Measurements from ENCODE around the gene GATA1.

Gene GATA1

DNA sequence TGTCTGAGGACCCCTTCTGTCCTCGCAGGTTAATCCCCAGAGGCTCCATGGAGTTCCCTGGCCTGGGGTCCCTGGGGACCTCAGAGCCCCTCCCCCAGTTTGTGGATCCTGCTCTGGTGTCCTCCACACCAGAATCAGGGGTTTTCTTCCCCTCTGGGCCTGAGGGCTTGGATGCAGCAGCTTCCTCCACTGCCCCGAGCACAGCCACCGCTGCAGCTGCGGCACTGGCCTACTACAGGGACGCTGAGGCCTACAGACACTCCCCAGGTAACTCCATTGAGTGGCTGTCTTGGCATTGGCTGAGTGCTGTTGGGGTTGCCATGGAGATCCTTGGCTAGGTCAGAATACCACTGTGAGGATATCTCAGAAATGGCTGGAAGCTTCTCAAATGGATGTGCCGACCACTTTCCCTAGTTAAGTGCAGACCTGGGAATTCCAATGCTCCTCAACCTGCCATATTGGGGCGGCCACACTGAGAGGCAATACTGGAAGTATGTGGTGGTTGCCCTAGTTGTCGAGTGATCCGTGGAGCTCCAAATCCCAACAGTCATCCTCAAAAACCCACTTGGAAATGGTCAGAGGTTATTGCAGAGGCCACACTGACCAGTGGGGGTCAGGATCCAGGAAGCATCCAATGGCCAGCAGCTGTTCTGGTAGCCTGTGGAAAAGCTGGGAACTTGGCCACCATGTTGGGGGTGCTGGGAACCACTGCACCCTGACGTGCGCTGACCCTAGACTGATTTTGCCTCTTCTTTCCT lies 4.9 kb downstream of the GATA1 start:
- no peak for TF ChIP-seq ZFP30 (CRISPR knock-in tag; IDR thresholded peaks at IDR 0.05)
- TF ChIP-seq ZNF70 (CRISPR knock-in tag; IDR thresholded peaks at IDR 0.05) = no peak
- no peak for TF ChIP-seq GLIS3 (CRISPR knock-in tag; IDR thresholded peaks at IDR 0.05)
- TF ChIP-seq ZFP3 (CRISPR knock-in tag; IDR thresholded peaks at IDR 0.05) = no peak
- TF ChIP-seq ISL1 (CRISPR knock-in tag; IDR thresholded peaks at IDR 0.05) = no peak
- TF ChIP-seq TOX (CRISPR knock-in tag; IDR thresholded peaks at IDR 0.05; ENCODE audit: borderline replicate concordance) = no peak
- TF ChIP-seq ESRRG (CRISPR knock-in tag; IDR thresholded peaks at IDR 0.05) = no peak
- TF ChIP-seq, protein P1, sequence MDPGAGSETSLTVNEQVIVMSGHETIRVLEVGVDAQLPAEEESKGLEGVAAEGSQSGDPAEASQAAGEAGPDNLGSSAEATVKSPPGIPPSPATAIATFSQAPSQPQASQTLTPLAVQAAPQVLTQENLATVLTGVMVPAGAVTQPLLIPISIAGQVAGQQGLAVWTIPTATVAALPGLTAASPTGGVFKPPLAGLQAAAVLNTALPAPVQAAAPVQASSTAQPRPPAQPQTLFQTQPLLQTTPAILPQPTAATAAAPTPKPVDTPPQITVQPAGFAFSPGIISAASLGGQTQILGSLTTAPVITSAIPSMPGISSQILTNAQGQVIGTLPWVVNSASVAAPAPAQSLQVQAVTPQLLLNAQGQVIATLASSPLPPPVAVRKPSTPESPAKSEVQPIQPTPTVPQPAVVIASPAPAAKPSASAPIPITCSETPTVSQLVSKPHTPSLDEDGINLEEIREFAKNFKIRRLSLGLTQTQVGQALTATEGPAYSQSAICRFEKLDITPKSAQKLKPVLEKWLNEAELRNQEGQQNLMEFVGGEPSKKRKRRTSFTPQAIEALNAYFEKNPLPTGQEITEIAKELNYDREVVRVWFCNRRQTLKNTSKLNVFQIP (CRISPR knock-in tag; IDR thresholded peaks at IDR 0.05; ENCODE audit: borderline replicate concordance, low read depth) = no peak
- no peak for TF ChIP-seq ZNF8 (CRISPR knock-in tag; IDR thresholded peaks at IDR 0.05)
- TF ChIP-seq, protein P2, sequence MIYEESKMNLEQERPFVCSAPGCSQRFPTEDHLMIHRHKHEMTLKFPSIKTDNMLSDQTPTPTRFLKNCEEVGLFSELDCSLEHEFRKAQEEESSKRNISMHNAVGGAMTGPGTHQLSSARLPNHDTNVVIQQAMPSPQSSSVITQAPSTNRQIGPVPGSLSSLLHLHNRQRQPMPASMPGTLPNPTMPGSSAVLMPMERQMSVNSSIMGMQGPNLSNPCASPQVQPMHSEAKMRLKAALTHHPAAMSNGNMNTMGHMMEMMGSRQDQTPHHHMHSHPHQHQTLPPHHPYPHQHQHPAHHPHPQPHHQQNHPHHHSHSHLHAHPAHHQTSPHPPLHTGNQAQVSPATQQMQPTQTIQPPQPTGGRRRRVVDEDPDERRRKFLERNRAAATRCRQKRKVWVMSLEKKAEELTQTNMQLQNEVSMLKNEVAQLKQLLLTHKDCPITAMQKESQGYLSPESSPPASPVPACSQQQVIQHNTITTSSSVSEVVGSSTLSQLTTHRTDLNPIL (CRISPR knock-in tag; IDR thresholded peaks at IDR 0.05; ENCODE audit: low read depth) = no peak
- no peak for TF ChIP-seq OSR1 (CRISPR knock-in tag; IDR thresholded peaks at IDR 0.05)
- TF ChIP-seq TCF4 (CRISPR knock-in tag; IDR thresholded peaks at IDR 0.05; ENCODE audit: borderline replicate concordance) = no peak
- TF ChIP-seq ARNTL (CRISPR knock-in tag; IDR thresholded peaks at IDR 0.05; ENCODE audit: borderline replicate concordance, low read depth) = no peak
- ATAC-seq = no peak

DNA sequence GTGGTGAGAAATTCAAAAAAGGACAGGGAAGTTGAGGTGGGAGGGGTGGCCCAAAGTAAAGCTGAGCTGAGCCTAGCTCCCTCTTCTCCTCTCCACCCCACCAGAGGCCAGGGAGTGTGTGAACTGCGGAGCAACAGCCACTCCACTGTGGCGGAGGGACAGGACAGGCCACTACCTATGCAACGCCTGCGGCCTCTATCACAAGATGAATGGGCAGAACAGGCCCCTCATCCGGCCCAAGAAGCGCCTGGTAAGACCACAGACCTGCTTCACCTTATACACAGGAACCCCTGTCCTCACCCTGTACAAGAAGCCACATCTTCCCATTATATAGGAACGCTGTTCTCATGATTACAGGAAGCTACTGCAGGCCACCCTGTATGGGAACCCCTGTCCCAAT lies 5.8 kb downstream of the GATA1 start:
- no peak for TF ChIP-seq ZNF8 (CRISPR knock-in tag; IDR thresholded peaks at IDR 0.05)
- TF ChIP-seq, protein P3, sequence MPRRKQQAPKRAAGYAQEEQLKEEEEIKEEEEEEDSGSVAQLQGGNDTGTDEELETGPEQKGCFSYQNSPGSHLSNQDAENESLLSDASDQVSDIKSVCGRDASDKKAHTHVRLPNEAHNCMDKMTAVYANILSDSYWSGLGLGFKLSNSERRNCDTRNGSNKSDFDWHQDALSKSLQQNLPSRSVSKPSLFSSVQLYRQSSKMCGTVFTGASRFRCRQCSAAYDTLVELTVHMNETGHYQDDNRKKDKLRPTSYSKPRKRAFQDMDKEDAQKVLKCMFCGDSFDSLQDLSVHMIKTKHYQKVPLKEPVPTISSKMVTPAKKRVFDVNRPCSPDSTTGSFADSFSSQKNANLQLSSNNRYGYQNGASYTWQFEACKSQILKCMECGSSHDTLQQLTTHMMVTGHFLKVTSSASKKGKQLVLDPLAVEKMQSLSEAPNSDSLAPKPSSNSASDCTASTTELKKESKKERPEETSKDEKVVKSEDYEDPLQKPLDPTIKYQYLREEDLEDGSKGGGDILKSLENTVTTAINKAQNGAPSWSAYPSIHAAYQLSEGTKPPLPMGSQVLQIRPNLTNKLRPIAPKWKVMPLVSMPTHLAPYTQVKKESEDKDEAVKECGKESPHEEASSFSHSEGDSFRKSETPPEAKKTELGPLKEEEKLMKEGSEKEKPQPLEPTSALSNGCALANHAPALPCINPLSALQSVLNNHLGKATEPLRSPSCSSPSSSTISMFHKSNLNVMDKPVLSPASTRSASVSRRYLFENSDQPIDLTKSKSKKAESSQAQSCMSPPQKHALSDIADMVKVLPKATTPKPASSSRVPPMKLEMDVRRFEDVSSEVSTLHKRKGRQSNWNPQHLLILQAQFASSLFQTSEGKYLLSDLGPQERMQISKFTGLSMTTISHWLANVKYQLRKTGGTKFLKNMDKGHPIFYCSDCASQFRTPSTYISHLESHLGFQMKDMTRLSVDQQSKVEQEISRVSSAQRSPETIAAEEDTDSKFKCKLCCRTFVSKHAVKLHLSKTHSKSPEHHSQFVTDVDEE (CRISPR knock-in tag; IDR thresholded peaks at IDR 0.05) = no peak
- TF ChIP-seq TOX (CRISPR knock-in tag; IDR thresholded peaks at IDR 0.05; ENCODE audit: borderline replicate concordance) = no peak
- TF ChIP-seq OSR1 (CRISPR knock-in tag; IDR thresholded peaks at IDR 0.05) = no peak
- TF ChIP-seq ARNTL (CRISPR knock-in tag; IDR thresholded peaks at IDR 0.05; ENCODE audit: borderline replicate concordance, low read depth) = no peak
- TF ChIP-seq, protein P1 (CRISPR knock-in tag; IDR thresholded peaks at IDR 0.05; ENCODE audit: borderline replicate concordance, low read depth) = no peak
- TF ChIP-seq ZFP3 (CRISPR knock-in tag; IDR thresholded peaks at IDR 0.05) = no peak
- no peak for TF ChIP-seq GLIS3 (CRISPR knock-in tag; IDR thresholded peaks at IDR 0.05)
- no peak for TF ChIP-seq RARB (CRISPR knock-in tag; IDR thresholded peaks at IDR 0.05)
- TF ChIP-seq ISL1 (CRISPR knock-in tag; IDR thresholded peaks at IDR 0.05) = no peak
- TF ChIP-seq, protein P4, sequence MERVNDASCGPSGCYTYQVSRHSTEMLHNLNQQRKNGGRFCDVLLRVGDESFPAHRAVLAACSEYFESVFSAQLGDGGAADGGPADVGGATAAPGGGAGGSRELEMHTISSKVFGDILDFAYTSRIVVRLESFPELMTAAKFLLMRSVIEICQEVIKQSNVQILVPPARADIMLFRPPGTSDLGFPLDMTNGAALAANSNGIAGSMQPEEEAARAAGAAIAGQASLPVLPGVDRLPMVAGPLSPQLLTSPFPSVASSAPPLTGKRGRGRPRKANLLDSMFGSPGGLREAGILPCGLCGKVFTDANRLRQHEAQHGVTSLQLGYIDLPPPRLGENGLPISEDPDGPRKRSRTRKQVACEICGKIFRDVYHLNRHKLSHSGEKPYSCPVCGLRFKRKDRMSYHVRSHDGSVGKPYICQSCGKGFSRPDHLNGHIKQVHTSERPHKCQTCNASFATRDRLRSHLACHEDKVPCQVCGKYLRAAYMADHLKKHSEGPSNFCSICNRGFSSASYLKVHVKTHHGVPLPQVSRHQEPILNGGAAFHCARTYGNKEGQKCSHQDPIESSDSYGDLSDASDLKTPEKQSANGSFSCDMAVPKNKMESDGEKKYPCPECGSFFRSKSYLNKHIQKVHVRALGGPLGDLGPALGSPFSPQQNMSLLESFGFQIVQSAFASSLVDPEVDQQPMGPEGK (CRISPR knock-in tag; IDR thresholded peaks at IDR 0.05; ENCODE audit: borderline replicate concordance) = no peak
- TF ChIP-seq SNAI2 (CRISPR knock-in tag; IDR thresholded peaks at IDR 0.05) = no peak
- no peak for TF ChIP-seq CSDC2 (CRISPR knock-in tag; IDR thresholded peaks at IDR 0.05)
- no peak for ATAC-seq

DNA sequence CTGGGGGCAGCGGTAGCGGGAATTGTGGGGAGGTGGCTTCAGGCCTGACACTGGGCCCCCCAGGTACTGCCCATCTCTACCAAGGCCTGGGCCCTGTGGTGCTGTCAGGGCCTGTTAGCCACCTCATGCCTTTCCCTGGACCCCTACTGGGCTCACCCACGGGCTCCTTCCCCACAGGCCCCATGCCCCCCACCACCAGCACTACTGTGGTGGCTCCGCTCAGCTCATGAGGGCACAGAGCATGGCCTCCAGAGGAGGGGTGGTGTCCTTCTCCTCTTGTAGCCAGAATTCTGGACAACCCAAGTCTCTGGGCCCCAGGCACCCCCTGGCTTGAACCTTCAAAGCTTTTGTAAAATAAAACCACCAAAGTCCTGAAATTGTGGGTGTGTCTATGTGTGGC lies 7.5 kb downstream of the GATA1 start:
- TF ChIP-seq SNAI2 (CRISPR knock-in tag; IDR thresholded peaks at IDR 0.05) = no peak
- TF ChIP-seq ZFP30 (CRISPR knock-in tag; IDR thresholded peaks at IDR 0.05) = no peak
- TF ChIP-seq ZNF70 (CRISPR knock-in tag; IDR thresholded peaks at IDR 0.05) = no peak
- TF ChIP-seq ZNF565 (CRISPR knock-in tag; conservative IDR thresholded peaks at IDR 0.05; ENCODE audit: low read depth) = no peak
- TF ChIP-seq, protein P1 (CRISPR knock-in tag; IDR thresholded peaks at IDR 0.05; ENCODE audit: borderline replicate concordance, low read depth) = no peak
- no peak for TF ChIP-seq ZC3H10 (CRISPR knock-in tag; IDR thresholded peaks at IDR 0.05)
- no peak for TF ChIP-seq PPARA (CRISPR knock-in tag; IDR thresholded peaks at IDR 0.05; ENCODE audit: borderline replicate concordance)
- no peak for TF ChIP-seq OSR1 (CRISPR knock-in tag; IDR thresholded peaks at IDR 0.05)
- no peak for TF ChIP-seq ESRRG (CRISPR knock-in tag; IDR thresholded peaks at IDR 0.05)
- no peak for TF ChIP-seq ZFP3 (CRISPR knock-in tag; IDR thresholded peaks at IDR 0.05)
- TF ChIP-seq ZNF8 (CRISPR knock-in tag; IDR thresholded peaks at IDR 0.05) = no peak
- TF ChIP-seq GLIS3 (CRISPR knock-in tag; IDR thresholded peaks at IDR 0.05) = no peak
- TF ChIP-seq ARNTL (CRISPR knock-in tag; IDR thresholded peaks at IDR 0.05; ENCODE audit: borderline replicate concordance, low read depth) = no peak
- ATAC-seq = no peak

Data from SK-N-SH treated with all-trans-retinoic acid at 6 μM for 48 hours (cell line).